Measurements from ENCODE around the gene HMCN1.

GRCh38 chr1:186059752-186060151, 325.6 kb downstream of the HMCN1 start:
- TF ChIP-seq CTCF (IDR thresholded peaks at IDR 0.05; ENCODE audit: poor library complexity, severe bottlenecking) = no peak
- no peak for TF ChIP-seq POLR2AphosphoS5 (IDR thresholded peaks at IDR 0.05)
- TF ChIP-seq EZH2 (IDR thresholded peaks at IDR 0.05; ENCODE audit: borderline replicate concordance, insufficient read depth, low read length, poor library complexity, severe bottlenecking) = no peak
- TF ChIP-seq MXI1 (conservative IDR thresholded peaks at IDR 0.05; ENCODE audit: poor library complexity, severe bottlenecking) = no peak
- TF ChIP-seq TAF1 (IDR thresholded peaks at IDR 0.05; ENCODE audit: low read depth) = no peak
- TF ChIP-seq EP300 (conservative IDR thresholded peaks at IDR 0.05; ENCODE audit: poor library complexity, severe bottlenecking) = no peak
